Smooth muscle cell (in vitro differentiated cells): ENCODE data around the gene BOD1L1. TPM values are rescaled to one million over a fixed set of nuclear protein-coding genes. Genes with fewer than 3 reads are reported as not detected.

Experiments used
- DNase-seq: peaks from one replicate; lab custom pipeline; 2025; ENCODE audit not compliant: unreplicated experiment; lab: John Stamatoyannopoulos, UW
- H2AFZ ChIP-seq: fragments of 200-600 bp; sonication (generic); 2 replicates; pipeline ENCODE4 v1.6.0; 2016; ENCODE audit warnings: antibody characterized with exemption, low read depth, mild to moderate bottlenecking
- H3F3A ChIP-seq: fragments of 200-600 bp; sonication (generic); 2 replicates; pipeline ENCODE4 v1.6.0; 2017; ENCODE audit warnings: antibody characterized with exemption, low read depth
- H3K27ac ChIP-seq: fragments of 200-600 bp; sonication (generic); 2 replicates; pipeline ENCODE4 v1.5.1; 2016; ENCODE audit warnings: low read depth, mild to moderate bottlenecking
- H3K27me3 ChIP-seq: fragments of 200-600 bp; sonication (generic); 2 replicates; pipeline ENCODE4 v1.6.1; 2016; ENCODE audit warnings: low read depth, mild to moderate bottlenecking
- H3K36me3 ChIP-seq: fragments of 200-600 bp; sonication (generic); 2 replicates; pipeline ENCODE4 v1.5.1; 2016; ENCODE audit warnings: low read depth
- H3K4me1 ChIP-seq: fragments of 200-600 bp; sonication (generic); 2 replicates; pipeline ENCODE4 v1.5.1; 2016; ENCODE audit warnings: low read depth
- H3K4me2 ChIP-seq: fragments of 200-600 bp; sonication (generic); 2 replicates; pipeline ENCODE4 v1.6.0; 2016; ENCODE audit warnings: mild to moderate bottlenecking
- H3K4me3 ChIP-seq: fragments of 200-600 bp; sonication (generic); 2 replicates; pipeline ENCODE4 v1.5.1; 2016; ENCODE audit warnings: mild to moderate bottlenecking
- H3K79me2 ChIP-seq: fragments of 200-600 bp; sonication (generic); 2 replicates; pipeline ENCODE4 v1.6.0; 2016; ENCODE audit warnings: low read depth, mild to moderate bottlenecking
- H3K9ac ChIP-seq: fragments of 200-600 bp; sonication (generic); 2 replicates; pipeline ENCODE4 v1.6.0; 2016; ENCODE audit warnings: low read depth
- H3K9me3 ChIP-seq: fragments of 200-600 bp; sonication (generic); replicated peaks from 2 replicates; pipeline ENCODE4 v1.5.1; 2016; ENCODE audit warnings: low read depth
- H4K20me1 ChIP-seq: fragments of 200-600 bp; sonication (generic); 2 replicates; pipeline ENCODE4 v1.6.0; 2016; ENCODE audit warnings: low read depth
- WGBS: methylation state at CpG from one replicate; pipeline ENCODE4 v1.1.7; 2016; ENCODE audit warnings: low lambda C conversion rate; 5-methylcytosine and 5-hydroxymethylcytosine counted together
- polyA plus RNA-seq: library from polyadenylated mRNA; unstranded; fragments of >200 nt; fragmentation: Nextera tagmentation; extraction: Ambion mirVana; gene quantifications from 2 replicates; pipeline ENCODE4 v1.2.1, GENCODE V29; 2016
- total RNA-seq: library from RNA; depleted of rRNA; stranded (reverse); fragments of >200 nt; gene quantifications from 2 replicates; pipeline ENCODE4 v1.2.3, GENCODE V29; 2014
- TF ChIP-seq, protein P1 (sequence below): fragments of 200-600 bp; sonication (generic); IDR thresholded peaks from 2 replicates; pipeline ENCODE4 v1.5.1; 2017; ENCODE audit warnings: borderline replicate concordance, mild to moderate bottlenecking, antibody characterized with exemption; ENCODE audit not compliant: insufficient read depth, poor library complexity, severe bottlenecking

The BOD1L1 gene
- total and polyA plus RNA-seq, 2 experiments from 2014 or later: 9.8 to 30.9 TPM

DNA sequence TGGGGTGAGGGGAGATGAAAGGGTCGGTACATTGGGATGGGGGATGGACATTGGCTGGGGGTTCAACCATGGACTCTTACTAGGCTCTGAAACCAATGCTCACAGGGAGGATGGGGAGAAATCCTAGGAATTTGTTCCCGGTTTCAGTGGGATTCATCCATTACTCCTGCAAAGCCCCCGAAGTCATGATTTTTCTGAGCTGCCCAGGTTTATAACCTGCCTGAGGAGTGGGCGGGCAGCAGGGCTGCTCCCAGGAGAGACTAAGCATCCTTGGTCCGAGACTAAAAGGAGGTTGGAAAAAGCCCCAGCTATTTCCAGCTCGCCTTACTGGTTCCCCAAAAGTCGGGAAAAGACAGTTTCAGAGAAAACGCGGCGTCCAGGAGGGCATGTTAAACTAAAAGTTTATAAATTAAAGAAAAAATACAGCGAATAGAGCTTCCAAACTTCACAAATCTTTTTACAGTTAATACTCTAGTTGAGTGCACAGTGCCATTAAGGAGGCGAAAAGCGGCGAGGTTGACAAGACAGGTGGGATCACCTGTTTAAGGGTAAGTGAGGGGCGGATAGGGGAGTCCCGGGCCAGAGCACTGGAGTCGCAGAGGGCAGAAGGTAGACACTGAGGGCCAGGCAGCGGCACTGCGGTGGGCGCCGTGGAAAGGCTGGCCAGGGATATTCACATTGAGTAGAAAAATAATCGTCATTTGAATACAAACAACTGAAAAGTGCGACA lies 86.9 kb downstream of the BOD1L1 start:
- 34% methylated on average over 23 of the region's 23 CpGs for WGBS
- TF ChIP-seq, protein P1, sequence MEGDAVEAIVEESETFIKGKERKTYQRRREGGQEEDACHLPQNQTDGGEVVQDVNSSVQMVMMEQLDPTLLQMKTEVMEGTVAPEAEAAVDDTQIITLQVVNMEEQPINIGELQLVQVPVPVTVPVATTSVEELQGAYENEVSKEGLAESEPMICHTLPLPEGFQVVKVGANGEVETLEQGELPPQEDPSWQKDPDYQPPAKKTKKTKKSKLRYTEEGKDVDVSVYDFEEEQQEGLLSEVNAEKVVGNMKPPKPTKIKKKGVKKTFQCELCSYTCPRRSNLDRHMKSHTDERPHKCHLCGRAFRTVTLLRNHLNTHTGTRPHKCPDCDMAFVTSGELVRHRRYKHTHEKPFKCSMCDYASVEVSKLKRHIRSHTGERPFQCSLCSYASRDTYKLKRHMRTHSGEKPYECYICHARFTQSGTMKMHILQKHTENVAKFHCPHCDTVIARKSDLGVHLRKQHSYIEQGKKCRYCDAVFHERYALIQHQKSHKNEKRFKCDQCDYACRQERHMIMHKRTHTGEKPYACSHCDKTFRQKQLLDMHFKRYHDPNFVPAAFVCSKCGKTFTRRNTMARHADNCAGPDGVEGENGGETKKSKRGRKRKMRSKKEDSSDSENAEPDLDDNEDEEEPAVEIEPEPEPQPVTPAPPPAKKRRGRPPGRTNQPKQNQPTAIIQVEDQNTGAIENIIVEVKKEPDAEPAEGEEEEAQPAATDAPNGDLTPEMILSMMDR: no peak
- Histone ChIP-seq H3K27me3 (peaks cover 91% of the 10 kb centered on the region), H3K4me1 (peaks cover 26% of the 10 kb centered on the region), H4K20me1 (peaks cover 13% of the 10 kb centered on the region), H3K36me3 (no peaks in the 10 kb centered on the region), H3K27ac (no peak overlapping the region), H3K9me3 (no peaks in the 10 kb centered on the region), H2AFZ (no peak overlapping the region), H3F3A (peaks cover 3% of the 10 kb centered on the region), H3K79me2 (no peaks in the 10 kb centered on the region), H3K4me2 (no peak overlapping the region), H3K4me3 (no peak overlapping the region), H3K9ac (no peak overlapping the region)
- DNase-seq: no peak

DNA sequence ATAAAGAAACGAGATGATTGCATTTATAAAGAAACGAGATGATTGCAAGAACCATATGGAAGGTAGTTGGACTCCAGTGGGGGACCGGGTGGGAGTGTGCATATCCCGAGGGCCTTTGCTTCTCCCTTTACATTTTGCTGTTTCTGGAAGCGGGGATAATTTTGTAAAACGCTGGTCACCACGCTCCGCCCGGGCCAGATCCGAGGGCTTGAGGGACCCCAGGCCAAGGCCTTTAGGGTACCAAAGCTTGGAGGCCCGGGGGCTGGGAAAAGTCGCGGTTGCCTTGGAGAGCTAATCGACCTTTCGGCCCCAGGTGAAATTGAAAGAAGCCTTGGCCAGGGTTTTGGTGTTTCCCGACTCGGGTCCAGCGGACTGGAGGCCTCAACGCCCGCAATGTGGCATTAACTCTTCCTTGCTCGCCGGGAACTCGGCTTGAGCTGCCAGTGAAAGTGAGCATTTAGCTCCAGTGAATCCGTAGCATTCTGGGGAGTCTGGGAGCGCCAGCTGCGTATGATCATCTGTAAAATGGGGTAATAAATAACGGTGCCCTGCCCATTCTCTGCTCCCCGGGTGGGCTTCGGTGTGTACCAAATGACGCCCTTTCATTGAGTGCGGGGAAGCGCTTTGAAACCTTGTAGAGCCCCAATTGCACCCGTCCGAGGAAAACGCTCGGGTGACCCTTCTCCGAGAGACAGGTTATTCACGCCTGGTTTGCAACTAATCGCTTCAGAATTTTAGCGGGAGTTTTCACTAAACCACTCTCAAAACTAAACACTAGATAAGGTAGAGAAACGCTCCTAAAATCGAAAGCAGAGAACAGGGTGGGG lies 87.7 kb downstream of the BOD1L1 start:
- H4K20me1 ChIP-seq: peaks cover 13% of the 10 kb centered on the region
- H3K27ac ChIP-seq: no peak overlapping the region
- no peak overlapping the region for H3K9ac ChIP-seq
- peaks cover 21% of the 10 kb centered on the region for H3K4me1 ChIP-seq
- H3K36me3 ChIP-seq: no peaks in the 10 kb centered on the region
- peaks cover 94% of the 10 kb centered on the region for H3K27me3 ChIP-seq
- H3K79me2 ChIP-seq: no peaks in the 10 kb centered on the region
- DNase-seq: no peak
- H3K4me3 ChIP-seq: no peak overlapping the region
- no peak overlapping the region for H2AFZ ChIP-seq
- TF ChIP-seq, protein P1: no peak
- peaks cover 3% of the 10 kb centered on the region for H3F3A ChIP-seq
- no peaks in the 10 kb centered on the region for H3K9me3 ChIP-seq
- WGBS: 10% methylated on average over 42 of the region's 42 CpGs
- peak overlapping the region; percentile 68 for H3K4me2 ChIP-seq

DNA sequence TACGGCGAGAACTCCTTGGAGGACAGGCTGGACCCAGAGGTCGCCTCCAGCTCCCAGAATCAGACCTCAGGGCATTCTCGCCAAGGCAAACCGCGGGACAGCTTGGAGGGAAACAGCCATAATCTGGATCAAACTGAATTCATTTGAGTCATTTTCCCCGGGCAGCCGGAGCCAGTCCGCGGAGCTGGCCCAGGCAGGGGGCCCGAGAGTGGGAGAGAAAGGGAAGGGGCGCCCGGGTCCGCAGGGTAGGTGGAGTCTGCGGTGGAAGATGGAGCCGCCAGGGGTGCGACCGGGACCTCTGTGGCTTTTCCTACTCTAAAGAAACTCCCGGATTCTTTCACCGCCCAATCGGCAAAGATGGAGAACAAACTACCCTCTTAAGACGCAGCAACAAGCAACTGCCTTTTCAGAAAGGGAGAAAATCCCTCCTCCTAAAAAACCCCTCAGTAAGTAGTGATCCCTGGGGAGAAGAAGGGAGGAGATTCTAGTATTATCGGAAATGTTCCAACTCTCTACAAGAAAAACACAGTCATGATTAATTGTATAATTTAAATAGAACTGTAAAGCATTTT lies 88.4 kb downstream of the BOD1L1 start:
- Histone ChIP-seq H3F3A (peaks cover 3% of the 10 kb centered on the region), H3K36me3 (no peaks in the 10 kb centered on the region), H3K4me1 (peaks cover 27% of the 10 kb centered on the region), H3K27me3 (peaks cover 100% of the 10 kb centered on the region), H3K27ac (no peak overlapping the region), H4K20me1 (peaks cover 13% of the 10 kb centered on the region), H3K9me3 (no peaks in the 10 kb centered on the region), H3K4me2 (peak overlapping the region; percentile 68), H2AFZ (no peak overlapping the region), H3K4me3 (no peak overlapping the region), H3K79me2 (no peaks in the 10 kb centered on the region), H3K9ac (no peak overlapping the region)
- TF ChIP-seq, protein P1: no peak
- no peak for DNase-seq
- 7% methylated on average over 23 of the region's 23 CpGs for WGBS
